Measurements from ENCODE around the gene ALKBH6.

The ALKBH6 gene

GRCh38 chr19:36030264-36031148 lies 16.5 kb upstream of the ALKBH6 start:
- peak; percentile 41 to 51 for DNase-seq (ENCODE audit: low read depth in 2 of 2)
- no peak overlapping the region for H3K4me3 ChIP-seq (replicated peaks in 1 of 2; ENCODE audit: low read depth in 2 of 2, low read length in 2 of 2)
- peak; percentile 17 for TF ChIP-seq CTCF (IDR thresholded peaks at IDR 0.05; ENCODE audit: low read depth, low read length)

- TF ChIP-seq CTCF (IDR thresholded peaks at IDR 0.05; ENCODE audit: low read depth, low read length), result no peak
- H3K4me3 ChIP-seq (replicated peaks in 1 of 2; ENCODE audit: low read depth in 2 of 2, low read length in 2 of 2), result no peak overlapping the region
- DNase-seq (ENCODE audit: low read depth in 2 of 2), result no peak
Observed at GRCh38 chr19:36028313-36029041, 14.5 kb upstream of the ALKBH6 start.

- no peak for TF ChIP-seq CTCF (IDR thresholded peaks at IDR 0.05; ENCODE audit: low read depth, low read length)
- no peak overlapping the region for H3K4me3 ChIP-seq (replicated peaks in 1 of 2; ENCODE audit: low read depth in 2 of 2, low read length in 2 of 2)
- no peak for DNase-seq (ENCODE audit: low read depth in 2 of 2)
Observed at GRCh38 chr19:36027696-36028095, 13.7 kb upstream of the ALKBH6 start.

GRCh38 chr19:36026091-36026876 lies 12.3 kb upstream of the ALKBH6 start:
- DNase-seq (ENCODE audit: low read depth in 2 of 2), result no peak
- H3K4me3 ChIP-seq (replicated peaks in 1 of 2; ENCODE audit: low read depth in 2 of 2, low read length in 2 of 2), result no peak overlapping the region
- no peak for TF ChIP-seq CTCF (IDR thresholded peaks at IDR 0.05; ENCODE audit: low read depth, low read length)

GRCh38 chr19:36025541-36025940 lies 11.5 kb upstream of the ALKBH6 start:
- H3K4me3 ChIP-seq (replicated peaks in 1 of 2; ENCODE audit: low read depth in 2 of 2, low read length in 2 of 2), result no peak overlapping the region
- no peak for TF ChIP-seq CTCF (IDR thresholded peaks at IDR 0.05; ENCODE audit: low read depth, low read length)
- no peak for DNase-seq (ENCODE audit: low read depth in 2 of 2)

GRCh38 chr19:36023432-36023831 lies 9.4 kb upstream of the ALKBH6 start:
- no peak for DNase-seq (ENCODE audit: low read depth in 2 of 2)
- no peak for TF ChIP-seq CTCF (IDR thresholded peaks at IDR 0.05; ENCODE audit: low read depth, low read length)
- H3K4me3 ChIP-seq (replicated peaks in 1 of 2; ENCODE audit: low read depth in 2 of 2, low read length in 2 of 2), result no peak overlapping the region
